HepG2 (cell line): Measurements from ENCODE around the gene NSL1. TPM values are rescaled to one million over a fixed set of nuclear protein-coding genes. Genes with fewer than 3 reads are reported as not detected.

Experiments
- ATAC-seq: fragments of 200-7000 bp; cut with Tn5 transposase; 3 replicates; pipeline ENCODE4 v1.9.1; 2020; ENCODE audit warnings: mild to moderate bottlenecking, moderate library complexity
- BruUV-seq: library from RNA; stranded (reverse); fragments of 400-500 nt; replicated peaks from 2 replicates; lab custom pipeline; 2021; lab: Mats Ljungman, UMichigan
- CTCF ChIA-PET: fragments of 300-600 bp; formaldehyde crosslinking; extraction: SDS; loops from one replicate; lab custom pipeline; 2021; ENCODE audit warnings: low total read pairs, inconsistent platforms, low intra/inter-chr PET ratio; lab: Yijun Ruan, JAX
- POLR2A ChIA-PET: fragments of 350-600 bp; sonication (Branson Sonifier 250); formaldehyde crosslinking; loops from one replicate; lab custom pipeline; 2020; ENCODE audit warnings: antibody characterized with exemption, inconsistent platforms; lab: Yijun Ruan, JAX
- DNase-seq: peaks from one replicate; pipeline ENCODE4 v3.0.0-alpha.2; 2015; ENCODE audit warnings: low spot score
- FAIRE-seq: peaks from 3 replicates; lab custom pipeline; 2011; peaks lifted over from hg19 to GRCh38; lab: Jason Lieb, UNC
- H2AFZ ChIP-seq: one replicate; pipeline ENCODE4 v1.6.1; 2011; ENCODE audit warnings: low read length, inconsistent platforms
- H3K27ac ChIP-seq: fragments of 300-600 bp; 3 replicates; pipeline ENCODE4 v1.8.0; 2011; ENCODE audit warnings: mixed run types, mild to moderate bottlenecking, mixed read lengths, low read length, inconsistent platforms; ENCODE audit not compliant: insufficient read depth; ENCODE audit errors: extremely low read length
- H3K27me3 ChIP-seq, 2 experiments: fragments of 200-600 bp in 1 of 2; 2 replicates in 1 of 2; 3 replicates in 1 of 2; pipeline versions ENCODE4 v1.6.0 to v1.8.0; 2011; ENCODE audit warnings: low read length in 2 of 2, mild to moderate bottlenecking in 2 of 2, moderate library complexity in 2 of 2, inconsistent platforms in 1 of 2; ENCODE audit not compliant: insufficient read depth in 2 of 2, control insufficient read depth in 1 of 2
- H3K36me3 ChIP-seq, 2 experiments: fragments of 200-600 bp in 1 of 2; replicated peaks in 1 of 2; 2 replicates in 1 of 2; 3 replicates in 1 of 2; pipeline versions ENCODE4 v1.5.1 to v1.8.0; 2011; ENCODE audit warnings: low read length in 2 of 2, inconsistent platforms in 1 of 2; ENCODE audit not compliant: insufficient read depth in 2 of 2, control insufficient read depth in 1 of 2
- H3K4me1 ChIP-seq: 2 replicates; pipeline ENCODE4 v1.5.1; 2012; ENCODE audit warnings: low read length, inconsistent platforms; ENCODE audit not compliant: insufficient read depth
- H3K4me2 ChIP-seq: 2 replicates; pipeline ENCODE4 v1.6.0; 2011; ENCODE audit warnings: low read depth, low read length, inconsistent platforms
- H3K4me3 ChIP-seq, 3 experiments: fragments of 200-600 bp in 1 of 3; sonication (generic), shearing (Covaris generic) in 1 of 3; replicated peaks in 1 of 3; 2 replicates each; pipeline ENCODE4 v1.5.1; 2011 to 2016; ENCODE audit warnings: low read length in 3 of 3, inconsistent platforms in 2 of 3, low read depth in 2 of 3, mild to moderate bottlenecking in 2 of 3, control low read depth in 1 of 3, mixed read lengths in 1 of 3; ENCODE audit not compliant: insufficient read depth in 1 of 3
- H3K79me2 ChIP-seq: one replicate; pipeline ENCODE4 v1.6.1; 2011; ENCODE audit warnings: low read length, inconsistent platforms; ENCODE audit not compliant: insufficient read depth
- H3K9ac ChIP-seq: 2 replicates; pipeline ENCODE4 v1.6.0; 2011; ENCODE audit warnings: mild to moderate bottlenecking, low read depth, low read length, inconsistent platforms; ENCODE audit not compliant: insufficient read depth
- H3K9me3 ChIP-seq: 2 replicates; pipeline ENCODE4 v1.5.1; 2012; ENCODE audit warnings: mild to moderate bottlenecking, low read length
- H4K20me1 ChIP-seq: 2 replicates; pipeline ENCODE4 v1.6.0; 2011; ENCODE audit warnings: inconsistent platforms, mild to moderate bottlenecking, low read length, moderate library complexity; ENCODE audit not compliant: insufficient read depth
- AGO1 ChIP-seq: fragments of 200-400 bp; formaldehyde crosslinking; IDR thresholded peaks from 2 replicates; pipeline ENCODE4 v1.6.1; 2017; ENCODE audit warnings: mild to moderate bottlenecking, low read depth, low read length, moderate library complexity; ENCODE audit not compliant: poor library complexity, severe bottlenecking
- HDAC1 ChIP-seq: sonication (generic); formaldehyde crosslinking; IDR thresholded peaks from 2 replicates; pipeline ENCODE4 v1.5.1; 2020; ENCODE audit warnings: mild to moderate bottlenecking, missing genetic modification reagents
- HNRNPK ChIP-seq: fragments of 200-400 bp; formaldehyde crosslinking; IDR thresholded peaks from 2 replicates; pipeline ENCODE4 v1.6.1; 2018; ENCODE audit warnings: low read length, low read depth, moderate library complexity, mild to moderate bottlenecking; ENCODE audit not compliant: poor library complexity, severe bottlenecking
- KDM3A ChIP-seq: IDR thresholded peaks from 2 replicates; pipeline ENCODE4 v1.6.1; 2018; ENCODE audit warnings: low read depth, missing compliant biosample characterization
- LCORL ChIP-seq, 2 experiments: fragments of 450-650 bp in 1 of 2; sonication (generic) in 1 of 2; formaldehyde crosslinking in 1 of 2; IDR thresholded peaks; 2 replicates each; pipeline versions ENCODE4 v1.5.0 to v1.6.1; 2017 to 2020; ENCODE audit warnings: antibody characterized with exemption in 1 of 2, missing genetic modification reagents in 1 of 2
- MTA1 ChIP-seq: sonication (generic); formaldehyde crosslinking; IDR thresholded peaks from 2 replicates; pipeline ENCODE4 v1.4.0; 2020; ENCODE audit warnings: missing genetic modification reagents, mild to moderate bottlenecking, borderline replicate concordance
- MYPOP ChIP-seq: sonication (generic); formaldehyde crosslinking; IDR thresholded peaks from 2 replicates; pipeline ENCODE4 v1.8.1; 2023; ENCODE audit warnings: mild to moderate bottlenecking, moderate library complexity, missing genetic modification reagents
- RAD21 ChIP-seq: fragments of 450-650 bp; formaldehyde crosslinking; IDR thresholded peaks from 2 replicates; pipeline ENCODE4 v1.5.0; 2020; ENCODE audit warnings: mild to moderate bottlenecking
- SALL1 ChIP-seq: sonication (generic); formaldehyde crosslinking; IDR thresholded peaks from 2 replicates; pipeline ENCODE4 v1.8.0; 2022; ENCODE audit warnings: mild to moderate bottlenecking, missing genetic modification reagents
- UBTF ChIP-seq: sonication (generic); formaldehyde crosslinking; IDR thresholded peaks from 2 replicates; pipeline ENCODE4 v1.4.0; 2020; ENCODE audit warnings: mild to moderate bottlenecking, missing genetic modification reagents
- YY1 ChIP-seq: IDR thresholded peaks from 2 replicates; pipeline ENCODE4 v1.6.1; 2011; ENCODE audit warnings: low read length, low read depth, moderate library complexity, mild to moderate bottlenecking; ENCODE audit not compliant: insufficient read depth, insufficient replicate concordance
- ZMYM2 ChIP-seq: sonication (generic); formaldehyde crosslinking; IDR thresholded peaks from 2 replicates; pipeline ENCODE4 v1.8.0; 2022; ENCODE audit warnings: mild to moderate bottlenecking, missing genetic modification reagents
- ZNF768 ChIP-seq: sonication (generic); formaldehyde crosslinking; IDR thresholded peaks from 2 replicates; pipeline ENCODE4 v1.4.0; 2020; ENCODE audit warnings: missing genetic modification reagents
- WGBS: methylation state at CpG from one replicate; pipeline ENCODE4 v1.1.6; 2017; ENCODE audit warnings: low lambda C conversion rate; 5-methylcytosine and 5-hydroxymethylcytosine counted together
- in situ Hi-C: cut with HindIII; loops from 2 replicates; pipeline ENCODE4 v1.10.0; 2017; ENCODE audit warnings: low pct_unique_long_range_greater_than_20kb; ENCODE audit not compliant: extremely low pct_ligation_motif_present
- intact Hi-C: fragments of 100-400 bp; cut with micrococcal nuclease; formaldehyde crosslinking; loops from one replicate; pipeline ENCODE4 v1.10.0; 2022; ENCODE audit not compliant: unreplicated experiment
- polyA plus RNA-seq, 8 experiments: library from polyadenylated mRNA; depleted of rRNA in 3 of 8; stranded (reverse) in 7 of 8; unstranded in 1 of 8; fragments of >200 nt; fragmentation: Illumina TruSeq in 4 of 8; extraction: Trizol in 4 of 8; gene quantifications; 2 replicates each; pipeline versions ENCODE4 v1.2.1 to v1.2.3, GENCODE V29; 2011 to 2016; ENCODE audit warnings: low read depth in 4 of 8, missing spikeins in 1 of 8, mixed read lengths in 1 of 8; ENCODE audit not compliant: insufficient read depth in 1 of 8
- total RNA-seq, 5 experiments: library from RNA; depleted of rRNA; stranded (reverse); fragments of >200 nt; fragmentation: Illumina TruSeq; extraction: Trizol; gene quantifications; 2 replicates each; pipeline ENCODE4 v1.2.3, GENCODE V29; 2016; ENCODE audit warnings: low read depth in 1 of 5
- TF ChIP-seq, protein P1 (sequence below), 2 experiments: fragments of 450-650 bp in 1 of 2; sonication (generic) in 1 of 2; formaldehyde crosslinking; IDR thresholded peaks; 2 replicates each; pipeline versions ENCODE4 v1.5.0 to v1.8.0; 2020 to 2022; ENCODE audit warnings: mild to moderate bottlenecking in 1 of 2, missing genetic modification reagents in 1 of 2
- TF ChIP-seq, protein P2 (sequence below): sonication (generic); formaldehyde crosslinking; IDR thresholded peaks from 2 replicates; pipeline ENCODE4; 2020; ENCODE audit warnings: missing genetic modification reagents, mild to moderate bottlenecking, borderline replicate concordance

Gene NSL1
- total and polyA plus RNA-seq, 2 of the 13 experiments (the other 11 are each of a cell fraction or from before 2014, with no cell fraction given) = 34.5 to 77.4 TPM

GRCh38 chr1:212699104-212699624 is 92.4 kb downstream of the NSL1 start:
- Histone ChIP-seq H3K36me3 (no peaks in the 10 kb centered on the region), H3K27ac (no peak overlapping the region), H2AFZ (no peak overlapping the region), H3K79me2 (no peaks in the 10 kb centered on the region), H3K4me1 (peaks cover 31% of the 10 kb centered on the region), H3K27me3 (peaks cover 16 to 73% of the 10 kb centered on the region in 2 experiments), H4K20me1 (no peaks in the 10 kb centered on the region), H3K4me2 (peak overlapping the region; percentile 84), H3K9me3 (no peaks in the 10 kb centered on the region), H3K4me3 (peak overlapping the region; percentile 45 to 72 (median 62)), H3K9ac (no peak overlapping the region)
- DNase-seq (peak; percentile 16), FAIRE-seq (no peak), ATAC-seq (peak; percentile 89)
- BruUV-seq = no TSS peak
- WGBS = no CpG with 5 or more reads among the region's 42 CpGs
- in situ Hi-C loops (no loop called here), intact Hi-C loops (loop anchor here (2.0 kb wide), 1 partner anchor 34 kb away; no protein-coding TSS in a partner anchor)
- POLR2A ChIA-PET = no interaction called here
- CTCF ChIA-PET = interaction anchor here (0.8 to 1.4 kb wide), 2 partner anchors 83 to 296 kb away, joined by 3 to 5 read pairs; no protein-coding TSS in a partner anchor
- peak; percentile 76 for TF ChIP-seq HNRNPK
- peak; percentile 60 for TF ChIP-seq UBTF (CRISPR knock-in tag)
- TF ChIP-seq HDAC1 (CRISPR knock-in tag) = peak; percentile 64; the same call in 1 of the 2 replicates
- TF ChIP-seq, protein P1, sequence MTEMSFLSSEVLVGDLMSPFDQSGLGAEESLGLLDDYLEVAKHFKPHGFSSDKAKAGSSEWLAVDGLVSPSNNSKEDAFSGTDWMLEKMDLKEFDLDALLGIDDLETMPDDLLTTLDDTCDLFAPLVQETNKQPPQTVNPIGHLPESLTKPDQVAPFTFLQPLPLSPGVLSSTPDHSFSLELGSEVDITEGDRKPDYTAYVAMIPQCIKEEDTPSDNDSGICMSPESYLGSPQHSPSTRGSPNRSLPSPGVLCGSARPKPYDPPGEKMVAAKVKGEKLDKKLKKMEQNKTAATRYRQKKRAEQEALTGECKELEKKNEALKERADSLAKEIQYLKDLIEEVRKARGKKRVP (CRISPR knock-in tag; IDR thresholded peaks at IDR 0.05) = peak in 1 of 2 experiments; percentile 16; a peak in 1 of 4 replicates
- TF ChIP-seq AGO1 = peak; percentile 12
- TF ChIP-seq ZNF768 (CRISPR knock-in tag) = peak; percentile 26; the same call in 1 of the 2 replicates
- peak; percentile 22; the same call in 1 of the 2 replicates for TF ChIP-seq MTA1
- peak; percentile 50; the same call in 1 of the 2 replicates for TF ChIP-seq SALL1
- TF ChIP-seq MYPOP (CRISPR knock-in tag) = peak; percentile 31; the same call in 1 of the 2 replicates
- peak; percentile 58; the same call in 1 of the 2 replicates for TF ChIP-seq RAD21
- peak; percentile 60 for TF ChIP-seq YY1
- no peak for TF ChIP-seq LCORL (IDR thresholded peaks at IDR 0.05)
- peak; percentile 48; the same call in 1 of the 2 replicates for TF ChIP-seq LCORL (CRISPR knock-in tag; IDR thresholded peaks at IDR 0.05)
- TF ChIP-seq KDM3A = peak; percentile 47; the same call in 1 of the 2 replicates
- TF ChIP-seq, protein P2, sequence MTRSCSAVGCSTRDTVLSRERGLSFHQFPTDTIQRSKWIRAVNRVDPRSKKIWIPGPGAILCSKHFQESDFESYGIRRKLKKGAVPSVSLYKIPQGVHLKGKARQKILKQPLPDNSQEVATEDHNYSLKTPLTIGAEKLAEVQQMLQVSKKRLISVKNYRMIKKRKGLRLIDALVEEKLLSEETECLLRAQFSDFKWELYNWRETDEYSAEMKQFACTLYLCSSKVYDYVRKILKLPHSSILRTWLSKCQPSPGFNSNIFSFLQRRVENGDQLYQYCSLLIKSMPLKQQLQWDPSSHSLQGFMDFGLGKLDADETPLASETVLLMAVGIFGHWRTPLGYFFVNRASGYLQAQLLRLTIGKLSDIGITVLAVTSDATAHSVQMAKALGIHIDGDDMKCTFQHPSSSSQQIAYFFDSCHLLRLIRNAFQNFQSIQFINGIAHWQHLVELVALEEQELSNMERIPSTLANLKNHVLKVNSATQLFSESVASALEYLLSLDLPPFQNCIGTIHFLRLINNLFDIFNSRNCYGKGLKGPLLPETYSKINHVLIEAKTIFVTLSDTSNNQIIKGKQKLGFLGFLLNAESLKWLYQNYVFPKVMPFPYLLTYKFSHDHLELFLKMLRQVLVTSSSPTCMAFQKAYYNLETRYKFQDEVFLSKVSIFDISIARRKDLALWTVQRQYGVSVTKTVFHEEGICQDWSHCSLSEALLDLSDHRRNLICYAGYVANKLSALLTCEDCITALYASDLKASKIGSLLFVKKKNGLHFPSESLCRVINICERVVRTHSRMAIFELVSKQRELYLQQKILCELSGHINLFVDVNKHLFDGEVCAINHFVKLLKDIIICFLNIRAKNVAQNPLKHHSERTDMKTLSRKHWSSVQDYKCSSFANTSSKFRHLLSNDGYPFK (CRISPR knock-in tag) = peak; percentile 54; the same call in 1 of the 2 replicates
- peak; percentile 77 for TF ChIP-seq ZMYM2
